ENCODE data around the gene SCN2A. TPM values are rescaled to one million over a fixed set of nuclear protein-coding genes. Genes with fewer than 3 reads are reported as not detected.

The SCN2A gene
- total and polyA plus RNA-seq, 2 of the 4 experiments (the other 2 are of a cell fraction), result 0.24 to 0.54 TPM

DNA sequence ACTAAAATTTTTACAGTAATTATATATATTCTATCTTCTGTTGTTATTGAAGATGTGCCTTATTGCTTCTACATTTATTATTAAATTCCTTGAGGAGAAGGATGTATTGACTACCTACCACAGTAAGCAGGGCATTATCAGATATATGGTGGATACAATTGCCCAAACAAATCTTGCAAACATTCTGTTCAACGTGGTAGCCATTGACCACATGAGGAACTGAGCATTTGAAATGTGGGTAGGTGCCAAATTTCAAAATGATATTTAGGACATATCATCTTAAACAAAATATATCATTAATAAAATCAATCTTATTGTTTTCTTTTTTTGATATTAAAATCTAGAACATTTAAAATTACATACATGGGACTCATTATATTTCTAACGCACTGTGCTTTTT is 46.5 kb upstream of the SCN2A start:
- no peak for ATAC-seq (ENCODE audit: low read depth)
- H3K4me2 ChIP-seq (ENCODE audit: low read depth, low read length), result no peak overlapping the region
- no peak overlapping the region for H3K56ac ChIP-seq (ENCODE audit: extremely low read depth, insufficient read depth, low read length)
- no peak overlapping the region for H4K91ac ChIP-seq (ENCODE audit: insufficient read depth, low read depth, low read length)
- no peak overlapping the region for H2AK5ac ChIP-seq (ENCODE audit: low read depth, low read length)
- H4K8ac ChIP-seq (ENCODE audit: low read depth in 2 of 2, low read length in 2 of 2), result no peak overlapping the region
- H2BK15ac ChIP-seq (ENCODE audit: low read depth, low read length), result no peak overlapping the region
- BruUV-seq (replicated peaks), result no TSS peak
- no peak overlapping the region for H3K4me3 ChIP-seq (ENCODE audit: insufficient read depth, low read depth, low read length)
- no peaks in the 10 kb centered on the region for H3K9me3 ChIP-seq (ENCODE audit: control insufficient read depth, insufficient read depth, low read length)
- H4K20me1 ChIP-seq (ENCODE audit: insufficient read depth, low read length), result no peaks in the 10 kb centered on the region
- no peak for TF ChIP-seq SMC3 (IDR thresholded peaks at IDR 0.05; ENCODE audit: low read depth, low read length)
- TF ChIP-seq MAFK (IDR thresholded peaks at IDR 0.05; ENCODE audit: low read depth, low read length), result no peak
- no peak for TF ChIP-seq POLR2A (IDR thresholded peaks at IDR 0.05; ENCODE audit: low read depth, low read length)
- no peak for TF ChIP-seq MXI1 (IDR thresholded peaks at IDR 0.05; ENCODE audit: borderline replicate concordance, low read depth, low read length)
- no peak for TF ChIP-seq FOS (IDR thresholded peaks at IDR 0.05; ENCODE audit: low read depth, low read length)
- no peak for TF ChIP-seq RFX5 (IDR thresholded peaks at IDR 0.05; ENCODE audit: low read depth, low read length)
- TF ChIP-seq, protein P1, sequence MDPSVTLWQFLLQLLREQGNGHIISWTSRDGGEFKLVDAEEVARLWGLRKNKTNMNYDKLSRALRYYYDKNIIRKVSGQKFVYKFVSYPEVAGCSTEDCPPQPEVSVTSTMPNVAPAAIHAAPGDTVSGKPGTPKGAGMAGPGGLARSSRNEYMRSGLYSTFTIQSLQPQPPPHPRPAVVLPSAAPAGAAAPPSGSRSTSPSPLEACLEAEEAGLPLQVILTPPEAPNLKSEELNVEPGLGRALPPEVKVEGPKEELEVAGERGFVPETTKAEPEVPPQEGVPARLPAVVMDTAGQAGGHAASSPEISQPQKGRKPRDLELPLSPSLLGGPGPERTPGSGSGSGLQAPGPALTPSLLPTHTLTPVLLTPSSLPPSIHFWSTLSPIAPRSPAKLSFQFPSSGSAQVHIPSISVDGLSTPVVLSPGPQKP (IDR thresholded peaks at IDR 0.05; ENCODE audit: borderline replicate concordance, low read depth, low read length), result no peak
- no peak for TF ChIP-seq NFE2L2 (IDR thresholded peaks at IDR 0.05; ENCODE audit: low read depth, low read length)
- H2BK120ac ChIP-seq (ENCODE audit: low read depth, low read length), result no peak overlapping the region
- WGBS, 2 experiments (ENCODE audit: extremely low coverage in 2 of 2, insufficient read length in 1 of 2), result no CpG with 5 or more reads among the region's 2 CpGs
- H3K23ac ChIP-seq (ENCODE audit: low read depth, low read length), result no peak overlapping the region
- H3K14ac ChIP-seq (replicated peaks; ENCODE audit: low read depth, low read length), result no peak overlapping the region
- H2AK9ac ChIP-seq (replicated peaks; ENCODE audit: low read depth, low read length, poor library complexity), result no peak overlapping the region
- in situ Hi-C loops (cut with MboI; ENCODE audit: low sequenced_read_pairs), result loop anchor here (25.0 kb wide), 1 partner anchor 455 kb away; no protein-coding TSS in a partner anchor
- no peak for DNase-seq
- H3K4me1 ChIP-seq (ENCODE audit: control insufficient read depth, insufficient read depth, low read length), result no peaks in the 10 kb centered on the region
- dilution Hi-C loops (cut with HindIII; ENCODE audit: low sequenced_read_pairs, unreplicated experiment), result no loop called here
- CTCF ChIA-PET, result no interaction called here
- POLR2A ChIA-PET (ENCODE audit: unreplicated experiment), result no interaction called here
- no peak overlapping the region for H3K18ac ChIP-seq (ENCODE audit: low read depth, low read length)
- H3K9ac ChIP-seq (ENCODE audit: low read depth, low read length), result no peak overlapping the region
- H3K27ac ChIP-seq (ENCODE audit: insufficient read depth, low read length), result no peak overlapping the region
- H3K4ac ChIP-seq (ENCODE audit: low read depth, low read length), result no peak overlapping the region
- intact Hi-C loops (cut with micrococcal nuclease), result no loop called here
- H3K27me3 ChIP-seq (ENCODE audit: control insufficient read depth, insufficient read depth, low read length), result no peaks in the 10 kb centered on the region
- no peak overlapping the region for H2AFZ ChIP-seq (replicated peaks; ENCODE audit: low read length, poor library complexity)
- H2BK20ac ChIP-seq (ENCODE audit: low read depth, low read length), result no peak overlapping the region
- no peaks in the 10 kb centered on the region for H3K36me3 ChIP-seq (ENCODE audit: control insufficient read depth, insufficient read depth, low read length)
- H3K79me1 ChIP-seq (ENCODE audit: low read depth in 1 of 2, low read length in 2 of 2), result no peaks in the 10 kb centered on the region
- no peak overlapping the region for H4K5ac ChIP-seq (ENCODE audit: low read depth, low read length)
- H3K9me1 ChIP-seq (ENCODE audit: insufficient read depth, low read length), result no peaks in the 10 kb centered on the region
- H2BK5ac ChIP-seq (ENCODE audit: low read depth, low read length, poor library complexity, severe bottlenecking), result no peak overlapping the region
